Measurements from ENCODE around the gene SFMBT1. TPM values are rescaled to one million over a fixed set of nuclear protein-coding genes. Genes with fewer than 3 reads are reported as not detected.

The SFMBT1 gene
- polyA plus RNA-seq, 3 donors: 0.61 to 2.7 (median 0.91) TPM

DNA sequence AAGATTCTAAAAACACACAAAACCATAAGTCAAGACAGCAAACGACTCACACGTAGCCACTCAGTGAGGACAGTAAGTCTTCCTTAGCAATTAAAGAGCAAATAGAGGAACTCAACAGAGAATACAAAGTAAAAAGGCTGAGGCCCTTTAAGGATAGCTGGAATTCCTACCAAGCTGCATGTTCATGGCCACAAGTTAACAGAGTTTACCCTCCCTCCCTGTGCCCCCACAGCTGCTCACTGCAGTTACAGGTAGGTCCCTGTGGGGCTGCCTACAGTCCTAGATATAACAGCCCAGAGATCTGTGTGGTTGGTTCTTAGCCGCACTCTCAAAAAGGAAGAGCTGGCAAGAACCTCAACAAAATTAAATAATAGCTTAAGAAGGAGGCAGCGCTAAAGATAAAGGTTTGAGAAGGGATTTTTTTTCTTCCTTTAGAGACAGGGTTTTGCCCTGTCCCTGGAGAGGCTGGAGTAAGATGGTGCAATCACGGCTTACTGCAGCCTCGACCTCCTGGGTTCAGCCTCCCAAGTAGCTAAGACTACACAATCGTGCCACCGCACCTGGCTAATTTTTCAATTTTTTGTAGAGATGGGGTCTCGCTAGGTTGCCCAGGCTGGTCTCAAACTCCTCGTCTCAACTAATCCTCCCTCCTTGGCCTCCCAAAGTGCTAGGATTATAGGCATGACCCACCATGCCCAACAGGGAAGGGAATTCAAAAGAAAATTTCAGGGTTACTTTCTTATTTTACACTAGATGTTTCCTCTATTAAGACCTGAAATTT is 19.3 kb downstream of the SFMBT1 start:
- Mint-ChIP-seq H3K27me3 (ENCODE audit: low read depth in 3 of 3) (peaks cover 0 to 12% (median 2%) of the 10 kb centered on the region in 3 donors), H3K4me3 (no peak overlapping the region), H3K4me1 (peaks cover 14% of the 10 kb centered on the region), H3K27ac (no peak overlapping the region), H3K36me3 (peaks cover 4 to 5% of the 10 kb centered on the region in 2 donors), H3K9me3 (no peaks in the 10 kb centered on the region)
- Histone ChIP-seq H3K27me3 (ENCODE audit: control insufficient read depth in 2 of 2, insufficient read depth in 2 of 2, low read length in 2 of 2) (no peaks in the 10 kb centered on the region), H3K9ac (ENCODE audit: insufficient read depth, low read length, poor library complexity, severe bottlenecking) (no peak overlapping the region), H3K79me2 (ENCODE audit: insufficient read depth, low read length) (peaks cover 17% of the 10 kb centered on the region), H4K20me1 (ENCODE audit: insufficient read depth, low read length) (no peaks in the 10 kb centered on the region), H3K36me3 (replicated peaks in 1 of 2; ENCODE audit: control insufficient read depth in 1 of 2, insufficient read depth in 2 of 2, low read length in 2 of 2) (no peaks in the 10 kb centered on the region), H2AFZ (ENCODE audit: insufficient read depth, low read depth, low read length, poor library complexity, severe bottlenecking) (no peak overlapping the region), H3K4me3 (replicated peaks in 1 of 3; ENCODE audit: low read depth in 2 of 3, low read length in 3 of 3) (no peak overlapping the region), H3K4me1 (ENCODE audit: control insufficient read depth in 1 of 2, insufficient read depth in 2 of 2, low read length in 2 of 2) (no peaks in the 10 kb centered on the region), H3K27ac (ENCODE audit: low read depth in 1 of 2, low read length in 2 of 2) (no peak overlapping the region), H3K9me3 (replicated peaks in 1 of 2; ENCODE audit: control insufficient read depth in 1 of 2, insufficient read depth in 1 of 2, low read length in 2 of 2) (no peaks in the 10 kb centered on the region), H3K4me2 (replicated peaks; ENCODE audit: extremely low read depth, low read length, poor library complexity, severe bottlenecking) (no peak overlapping the region)
- 100% methylated on average over 1 of the region's 10 CpGs for WGBS (ENCODE audit: insufficient coverage)
- TF ChIP-seq, protein P1, sequence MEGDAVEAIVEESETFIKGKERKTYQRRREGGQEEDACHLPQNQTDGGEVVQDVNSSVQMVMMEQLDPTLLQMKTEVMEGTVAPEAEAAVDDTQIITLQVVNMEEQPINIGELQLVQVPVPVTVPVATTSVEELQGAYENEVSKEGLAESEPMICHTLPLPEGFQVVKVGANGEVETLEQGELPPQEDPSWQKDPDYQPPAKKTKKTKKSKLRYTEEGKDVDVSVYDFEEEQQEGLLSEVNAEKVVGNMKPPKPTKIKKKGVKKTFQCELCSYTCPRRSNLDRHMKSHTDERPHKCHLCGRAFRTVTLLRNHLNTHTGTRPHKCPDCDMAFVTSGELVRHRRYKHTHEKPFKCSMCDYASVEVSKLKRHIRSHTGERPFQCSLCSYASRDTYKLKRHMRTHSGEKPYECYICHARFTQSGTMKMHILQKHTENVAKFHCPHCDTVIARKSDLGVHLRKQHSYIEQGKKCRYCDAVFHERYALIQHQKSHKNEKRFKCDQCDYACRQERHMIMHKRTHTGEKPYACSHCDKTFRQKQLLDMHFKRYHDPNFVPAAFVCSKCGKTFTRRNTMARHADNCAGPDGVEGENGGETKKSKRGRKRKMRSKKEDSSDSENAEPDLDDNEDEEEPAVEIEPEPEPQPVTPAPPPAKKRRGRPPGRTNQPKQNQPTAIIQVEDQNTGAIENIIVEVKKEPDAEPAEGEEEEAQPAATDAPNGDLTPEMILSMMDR (IDR thresholded peaks at IDR 0.05): no peak
- intact Hi-C loops (cut with micrococcal nuclease): no loop called here
- no peak for DNase-seq

DNA sequence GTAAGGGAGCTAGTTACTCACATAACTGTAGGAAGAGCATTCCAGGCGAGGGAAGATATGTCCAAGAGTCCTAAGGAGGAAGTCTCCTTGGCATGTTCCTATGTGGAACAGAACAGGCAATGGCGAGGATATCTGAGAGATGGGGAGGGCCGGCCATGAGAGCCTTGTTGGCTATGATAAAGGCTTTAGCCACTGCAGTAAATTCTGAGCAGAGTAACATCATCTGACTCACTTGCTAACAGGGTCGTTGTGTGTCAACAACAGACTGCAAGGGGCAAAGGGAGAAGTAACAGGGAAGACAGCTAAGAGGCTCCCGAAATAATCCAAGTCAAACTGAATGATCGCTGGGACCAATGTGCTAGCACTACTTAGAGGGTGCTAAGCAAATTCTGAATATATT is 21.6 kb downstream of the SFMBT1 start:
- Mint-ChIP-seq H3K9me3 (no peaks in the 10 kb centered on the region), H3K4me3 (no peak overlapping the region), H3K27me3 (ENCODE audit: low read depth in 3 of 3) (peaks cover 0 to 12% (median 0%) of the 10 kb centered on the region in 3 donors), H3K4me1 (peaks cover 13% of the 10 kb centered on the region), H3K36me3 (peaks cover 4 to 5% of the 10 kb centered on the region in 2 donors), H3K27ac (no peak overlapping the region)
- H3K9ac ChIP-seq (ENCODE audit: insufficient read depth, low read length, poor library complexity, severe bottlenecking): no peak overlapping the region
- H3K36me3 ChIP-seq (replicated peaks in 1 of 2; ENCODE audit: control insufficient read depth in 1 of 2, insufficient read depth in 2 of 2, low read length in 2 of 2): no peaks in the 10 kb centered on the region
- TF ChIP-seq, protein P1 (IDR thresholded peaks at IDR 0.05): no peak
- H3K27ac ChIP-seq (ENCODE audit: low read depth in 1 of 2, low read length in 2 of 2): no peak overlapping the region
- peaks cover 15% of the 10 kb centered on the region for H3K79me2 ChIP-seq (ENCODE audit: insufficient read depth, low read length)
- WGBS (ENCODE audit: insufficient coverage): 94% methylated on average over 6 of the region's 6 CpGs
- DNase-seq: no peak
- H3K4me3 ChIP-seq (replicated peaks in 1 of 3; ENCODE audit: low read depth in 2 of 3, low read length in 3 of 3): no peak overlapping the region
- H3K9me3 ChIP-seq (replicated peaks in 1 of 2; ENCODE audit: control insufficient read depth in 1 of 2, insufficient read depth in 1 of 2, low read length in 2 of 2): no peaks in the 10 kb centered on the region
- H3K27me3 ChIP-seq (ENCODE audit: control insufficient read depth in 2 of 2, insufficient read depth in 2 of 2, low read length in 2 of 2): no peaks in the 10 kb centered on the region
- no peak overlapping the region for H3K4me2 ChIP-seq (replicated peaks; ENCODE audit: extremely low read depth, low read length, poor library complexity, severe bottlenecking)
- H3K4me1 ChIP-seq (ENCODE audit: control insufficient read depth in 1 of 2, insufficient read depth in 2 of 2, low read length in 2 of 2): peaks cover 0 to under 1% of the 10 kb centered on the region in 2 donors
- H4K20me1 ChIP-seq (ENCODE audit: insufficient read depth, low read length): no peaks in the 10 kb centered on the region
- H2AFZ ChIP-seq (ENCODE audit: insufficient read depth, low read depth, low read length, poor library complexity, severe bottlenecking): no peak overlapping the region
- intact Hi-C loops (cut with micrococcal nuclease): no loop called here
